Sigmoid colon (tissue), 4 donors: Measurements from ENCODE around the gene SEMA4A.

ENCODE experiments used
- POLR2AphosphoS5 ChIP-seq, 4 donors: sonication (generic); formaldehyde crosslinking; IDR thresholded peaks; one replicate each; pipeline ENCODE4 v1.6.1; 2017; ENCODE audit warnings: antibody characterized with exemption in 4 of 4
- TF ChIP-seq, protein P1 (sequence below), 4 experiments: fragments of 450-650 bp in 3 of 4; fragments of 200-600 bp in 1 of 4; IDR thresholded peaks; one replicate each; pipeline ENCODE4 v1.5.1; 2016 to 2019; ENCODE audit warnings: antibody characterized with exemption in 4 of 4, mild to moderate bottlenecking in 3 of 4, moderate library complexity in 2 of 4

DNA sequence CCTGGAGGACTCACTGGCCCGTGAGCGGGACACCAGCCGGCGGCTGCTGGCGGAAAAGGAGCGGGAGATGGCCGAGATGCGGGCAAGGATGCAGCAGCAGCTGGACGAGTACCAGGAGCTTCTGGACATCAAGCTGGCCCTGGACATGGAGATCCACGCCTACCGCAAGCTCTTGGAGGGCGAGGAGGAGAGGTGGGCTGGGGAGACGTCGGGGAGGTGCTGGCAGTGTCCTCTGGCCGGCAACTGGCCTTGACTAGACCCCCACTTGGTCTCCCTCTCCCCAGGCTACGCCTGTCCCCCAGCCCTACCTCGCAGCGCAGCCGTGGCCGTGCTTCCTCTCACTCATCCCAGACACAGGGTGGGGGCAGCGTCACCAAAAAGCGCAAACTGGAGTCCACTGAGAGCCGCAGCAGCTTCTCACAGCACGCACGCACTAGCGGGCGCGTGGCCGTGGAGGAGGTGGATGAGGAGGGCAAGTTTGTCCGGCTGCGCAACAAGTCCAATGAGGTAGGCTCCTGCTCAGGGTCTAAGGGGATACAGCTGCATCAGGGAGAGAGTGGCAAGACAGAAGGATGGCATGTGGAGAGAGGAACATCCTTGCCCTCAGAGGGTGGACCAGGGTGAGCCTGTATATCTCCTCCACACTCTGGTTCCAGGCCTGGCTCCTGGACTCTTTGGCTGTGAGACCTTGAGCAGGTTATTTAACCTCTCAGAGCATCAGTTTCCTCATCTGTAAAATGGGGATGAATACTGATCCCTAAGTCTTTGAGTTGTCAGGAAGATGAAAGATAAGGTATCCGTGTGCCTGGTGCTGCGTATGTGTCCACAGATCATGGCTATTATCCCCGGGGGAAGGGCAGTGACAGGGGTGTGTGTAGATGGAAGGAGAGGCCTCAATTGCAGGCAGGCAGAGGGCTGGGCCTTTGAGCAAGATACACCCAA lies 17.2 kb upstream of the SEMA4A start:
- TF ChIP-seq POLR2AphosphoS5 (IDR thresholded peaks at IDR 0.05) = peak in 1 of 4 donors; percentile 22
- TF ChIP-seq, protein P1, sequence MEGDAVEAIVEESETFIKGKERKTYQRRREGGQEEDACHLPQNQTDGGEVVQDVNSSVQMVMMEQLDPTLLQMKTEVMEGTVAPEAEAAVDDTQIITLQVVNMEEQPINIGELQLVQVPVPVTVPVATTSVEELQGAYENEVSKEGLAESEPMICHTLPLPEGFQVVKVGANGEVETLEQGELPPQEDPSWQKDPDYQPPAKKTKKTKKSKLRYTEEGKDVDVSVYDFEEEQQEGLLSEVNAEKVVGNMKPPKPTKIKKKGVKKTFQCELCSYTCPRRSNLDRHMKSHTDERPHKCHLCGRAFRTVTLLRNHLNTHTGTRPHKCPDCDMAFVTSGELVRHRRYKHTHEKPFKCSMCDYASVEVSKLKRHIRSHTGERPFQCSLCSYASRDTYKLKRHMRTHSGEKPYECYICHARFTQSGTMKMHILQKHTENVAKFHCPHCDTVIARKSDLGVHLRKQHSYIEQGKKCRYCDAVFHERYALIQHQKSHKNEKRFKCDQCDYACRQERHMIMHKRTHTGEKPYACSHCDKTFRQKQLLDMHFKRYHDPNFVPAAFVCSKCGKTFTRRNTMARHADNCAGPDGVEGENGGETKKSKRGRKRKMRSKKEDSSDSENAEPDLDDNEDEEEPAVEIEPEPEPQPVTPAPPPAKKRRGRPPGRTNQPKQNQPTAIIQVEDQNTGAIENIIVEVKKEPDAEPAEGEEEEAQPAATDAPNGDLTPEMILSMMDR (IDR thresholded peaks at IDR 0.05) = no peak
